Esophagus squamous epithelium (tissue), 5 donors: ENCODE measurements around the gene FTSJ1. TPM values are rescaled to one million over a fixed set of nuclear protein-coding genes. Genes with fewer than 3 reads are reported as not detected.
A peak's percentile ranks its signal among the peaks of the same experiment; 100 is the strongest.
"Not testable (repeated sequence)": the region's sequence is repeated elsewhere in the genome, so short reads cannot be mapped to it uniquely, and the experiment has no call there.

Experiments
- DNase-seq: peaks from one replicate; lab custom pipeline; 2025; lab: John Stamatoyannopoulos, UW
- H3K27ac ChIP-seq, 4 donors: fragments of 200-600 bp; sonication (generic); one replicate each; pipeline ENCODE4 v1.5.1; 2016 to 2019; ENCODE audit warnings: mild to moderate bottlenecking in 1 of 4
- H3K27me3 ChIP-seq, 4 donors: fragments of 200-600 bp; sonication (generic); 1 replicate in 3 of 4; 2 replicates in 1 of 4; pipeline versions ENCODE4 v1.5.1 to v1.6.0; 2017 to 2021; ENCODE audit warnings: antibody characterized with exemption in 1 of 4
- H3K36me3 ChIP-seq, 3 donors: fragments of 200-600 bp; sonication (generic); one replicate each; pipeline ENCODE4 v1.5.1; 2016 to 2019
- H3K4me1 ChIP-seq, 3 donors: fragments of 200-600 bp; sonication (generic); one replicate each; pipeline ENCODE4 v1.5.1; 2017 to 2019
- H3K4me3 ChIP-seq, 4 donors: fragments of 200-600 bp; sonication (generic); 1 replicate in 3 of 4; 2 replicates in 1 of 4; pipeline ENCODE4 v1.5.1; 2016 to 2019; ENCODE audit warnings: mild to moderate bottlenecking in 2 of 4, moderate library complexity in 1 of 4
- H3K9me3 ChIP-seq, 3 donors: fragments of 200-600 bp; sonication (generic); one replicate each; pipeline ENCODE4 v1.5.1; 2016 to 2019
- CTCF ChIP-seq, 6 experiments: fragments of 450-650 bp in 4 of 6; fragments of 200-600 bp in 2 of 6; sonication (generic) in 2 of 6; IDR thresholded peaks; one replicate each; pipeline ENCODE4 v1.5.1; 2016 to 2019; ENCODE audit warnings: antibody characterized with exemption in 6 of 6, mild to moderate bottlenecking in 4 of 6, moderate library complexity in 4 of 6
- POLR2A ChIP-seq, 4 donors: fragments of 450-650 bp; IDR thresholded peaks; one replicate each; pipeline ENCODE4 v1.6.1; 2017; ENCODE audit warnings: antibody characterized with exemption in 4 of 4, mild to moderate bottlenecking in 4 of 4, moderate library complexity in 3 of 4
- WGBS, 2 donors: methylation state at CpG; one replicate each; pipeline ENCODE4 v1.1.5; 2018; 5-methylcytosine and 5-hydroxymethylcytosine counted together
- intact Hi-C: fragments of 100-400 bp; cut with DNase I; formaldehyde crosslinking; loops from one replicate; pipeline ENCODE4 v1.15.0; 2022
- total RNA-seq, 4 donors: library from RNA; depleted of rRNA; stranded (reverse); fragments of >200 nt; gene quantifications; one replicate each; pipeline ENCODE4 v1.1.0, GENCODE V29; 2016
- donor health status: DM: yes; HTN: yes; CAD: no.

Gene FTSJ1
- total RNA-seq, 4 donors from 2014 or later: 33.4 to 61.8 (median 45.8) TPM

DNA sequence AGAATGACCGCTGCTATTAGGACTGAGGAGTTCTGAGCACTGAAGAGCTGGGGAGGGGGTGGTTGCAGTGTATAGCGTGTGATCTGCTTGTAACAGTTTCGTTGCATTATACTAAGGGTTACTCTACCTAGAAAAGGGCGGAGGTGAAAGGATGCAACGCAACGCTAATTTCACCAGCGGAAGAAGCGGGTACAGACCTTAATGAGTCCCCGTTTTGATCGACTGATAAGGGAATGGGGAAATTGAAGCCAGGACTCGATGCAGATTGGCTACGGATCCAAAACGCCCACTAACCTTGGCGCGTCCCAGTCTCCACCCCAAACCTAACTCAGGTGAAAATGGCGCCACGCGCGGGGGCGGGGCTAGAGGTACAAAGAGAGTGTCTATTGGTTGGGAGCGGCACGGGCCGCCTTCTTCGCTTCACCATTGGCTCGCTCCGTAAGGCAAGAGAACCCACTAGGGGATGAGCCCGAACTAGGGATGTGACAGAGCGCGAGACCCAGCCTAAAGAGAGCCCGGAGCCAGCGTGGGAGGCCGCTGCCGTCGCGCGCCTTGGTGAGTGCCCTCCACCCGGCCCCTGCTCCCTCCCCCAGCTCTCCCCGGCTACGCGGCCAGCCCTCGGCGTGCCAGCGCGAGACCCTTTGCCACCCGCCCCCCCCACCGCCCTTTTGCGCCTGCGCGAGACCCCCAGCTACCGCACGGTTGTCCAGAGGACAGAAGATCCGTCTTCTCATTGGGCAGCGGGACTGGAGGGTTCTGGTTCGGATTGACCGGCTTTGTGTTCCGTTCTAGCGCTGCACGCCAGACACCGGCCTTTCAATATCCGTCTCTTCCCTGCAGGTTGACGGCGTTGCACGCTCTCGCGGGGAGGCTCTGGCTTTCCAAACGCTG, 45.6 kb downstream of the FTSJ1 start, which contains the start of gene EBP:
Gene EBP (plus strand): TSS at position 456 of the 891 bp plus-strand sequence. CDS start 1,964 bp downstream, outside the sequence.
- intact Hi-C loops: no loop called here
- H3K4me1 ChIP-seq: peaks cover 0 to 18% (median 4%) of the 10 kb centered on the region in 3 donors
- peak; percentile 69 for DNase-seq
- WGBS, 2 donors: 42% methylated on average over 25 of the region's 66 CpGs; no CpG with 5 or more reads in 1 of the 2 donors
- peak within 1 kb of the TSS; percentile 61 to 68 (median 64) for H3K4me3 ChIP-seq
- H3K36me3 ChIP-seq: peaks cover 0 to 22% (median 0%) of the 10 kb centered on the region in 3 donors
- TF ChIP-seq POLR2A (IDR thresholded peaks at IDR 0.05) (peak in 2 of 4 donors; percentile 69 to 73), CTCF (IDR thresholded peaks at IDR 0.05) (no peak)
- no peaks in the 10 kb centered on the region for H3K9me3 ChIP-seq
- H3K27ac ChIP-seq: peak within 1 kb of the TSS; percentile 84 to 88 (median 86)
- H3K27me3 ChIP-seq: no peaks in the 10 kb centered on the region

DNA sequence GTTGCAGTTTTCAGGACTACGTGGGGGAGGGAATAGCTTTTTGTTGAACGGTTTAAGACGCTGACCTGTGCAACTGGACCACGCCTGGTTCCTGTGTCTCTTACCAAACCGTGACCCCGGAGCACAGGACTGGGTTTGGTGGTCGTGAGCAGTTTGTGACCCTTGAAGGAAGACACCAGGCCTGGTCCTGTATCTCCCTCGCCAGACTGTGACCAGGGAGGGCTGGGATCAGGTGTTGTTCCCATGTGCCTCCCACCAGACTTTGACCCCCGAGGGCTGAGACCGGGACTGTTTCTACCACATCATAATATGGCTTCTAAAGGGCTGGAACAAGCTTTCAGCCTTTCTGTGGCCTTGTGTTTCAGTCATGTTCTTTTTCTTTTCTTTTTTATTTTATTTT, 46.3 kb downstream of the FTSJ1 start:
- Histone ChIP-seq H3K9me3 (no peaks in the 10 kb centered on the region), H3K4me3 (peak overlapping the region; percentile 61 to 68 (median 64)), H3K27ac (peak overlapping the region; percentile 84 to 88 (median 86)), H3K4me1 (peaks cover 0 to 18% (median 4%) of the 10 kb centered on the region in 3 donors), H3K36me3 (peaks cover 0 to 22% (median 4%) of the 10 kb centered on the region in 3 donors), H3K27me3 (no peaks in the 10 kb centered on the region)
- WGBS, 2 donors: 19 to 36% methylated on average over 3 to 8 of the region's 10 CpGs
- no peak for DNase-seq
- intact Hi-C loops: no loop called here
- TF ChIP-seq POLR2A (IDR thresholded peaks at IDR 0.05) (no peak), CTCF (IDR thresholded peaks at IDR 0.05) (no peak)

DNA sequence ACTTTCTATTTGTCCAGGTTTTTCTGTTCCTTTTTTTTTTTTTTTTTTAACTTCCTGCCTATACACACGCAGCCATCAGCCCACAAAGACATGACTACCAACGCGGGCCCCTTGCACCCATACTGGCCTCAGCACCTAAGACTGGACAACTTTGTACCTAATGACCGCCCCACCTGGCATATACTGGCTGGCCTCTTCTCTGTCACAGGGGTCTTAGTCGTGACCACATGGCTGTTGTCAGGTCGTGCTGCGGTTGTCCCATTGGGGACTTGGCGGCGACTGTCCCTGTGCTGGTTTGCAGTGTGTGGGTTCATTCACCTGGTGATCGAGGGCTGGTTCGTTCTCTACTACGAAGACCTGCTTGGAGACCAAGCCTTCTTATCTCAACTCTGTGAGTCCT, 47.7 kb downstream of the FTSJ1 start:
- no peak for DNase-seq
- TF ChIP-seq POLR2A (IDR thresholded peaks at IDR 0.05): no peak
- TF ChIP-seq CTCF (IDR thresholded peaks at IDR 0.05): no peak
- H3K4me1 ChIP-seq: peaks cover 0 to 18% (median 4%) of the 10 kb centered on the region in 3 donors
- H3K27ac ChIP-seq: no peak overlapping the region
- WGBS, 2 donors: 89 to 91% methylated on average over 4 to 11 of the region's 12 CpGs
- no peak overlapping the region for H3K4me3 ChIP-seq
- intact Hi-C loops: no loop called here
- H3K27me3 ChIP-seq: no peaks in the 10 kb centered on the region
- H3K9me3 ChIP-seq: no peaks in the 10 kb centered on the region
- peaks cover 0 to 36% (median 9%) of the 10 kb centered on the region in 3 donors for H3K36me3 ChIP-seq

- H3K9me3 ChIP-seq, H3K4me3 ChIP-seq, intact Hi-C loops, H3K27me3 ChIP-seq, H3K27ac ChIP-seq, DNase-seq: not testable (repeated sequence)
- Histone ChIP-seq H3K4me1 (peaks cover 0 to 19% (median 4%) of the 10 kb centered on the region in 3 donors), H3K36me3 (peaks cover 0 to 39% (median 9%) of the 10 kb centered on the region in 3 donors)
- 67 to 86% methylated on average over 1 to 3 of the region's 8 CpGs for WGBS, 2 donors
These were observed 49.9 kb downstream of the FTSJ1 start for GRCh38 chrX:48525853-48526252.

DNA sequence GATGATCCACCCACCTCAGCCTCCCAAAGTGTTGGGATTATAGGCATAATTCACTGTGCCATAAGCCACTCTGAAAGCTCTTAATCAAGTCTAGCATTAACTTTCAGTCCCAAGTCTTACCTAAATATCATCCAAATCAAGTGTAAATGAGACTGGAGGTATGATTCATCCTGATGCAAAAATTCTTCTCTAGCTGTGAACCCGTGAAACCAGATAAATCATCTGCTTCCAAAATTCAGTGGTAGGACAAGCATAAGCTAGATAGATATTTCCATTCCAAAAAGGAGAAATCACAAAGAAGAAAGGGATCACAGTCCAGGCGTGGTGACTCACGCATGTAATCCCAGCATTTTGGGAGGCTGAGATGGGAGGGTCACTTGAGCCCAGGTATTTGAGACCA, 54.7 kb downstream of the FTSJ1 start:
- no peak for DNase-seq
- intact Hi-C loops: no loop called here
- H3K27ac ChIP-seq: peak overlapping the region; percentile 81 to 87 (median 82)
- TF ChIP-seq CTCF (IDR thresholded peaks at IDR 0.05): no peak
- TF ChIP-seq POLR2A (IDR thresholded peaks at IDR 0.05): no peak
- WGBS, 2 donors: 40 to 48% methylated on average over 2 to 3 of the region's 3 CpGs
- H3K9me3 ChIP-seq: no peaks in the 10 kb centered on the region
- H3K4me1 ChIP-seq: peaks cover 0 to 16% (median 4%) of the 10 kb centered on the region in 3 donors
- H3K4me3 ChIP-seq: no peak overlapping the region
- no peaks in the 10 kb centered on the region for H3K27me3 ChIP-seq
- H3K36me3 ChIP-seq: peaks cover 0 to 29% (median 9%) of the 10 kb centered on the region in 3 donors
